ENCODE data around the gene GLRX2.

The GLRX2 gene

GRCh38 chr1:193113258-193113991 is 8.2 kb upstream of the GLRX2 start:
- in situ Hi-C loops (cut with HindIII; ENCODE audit: low sequenced_read_pairs), result no loop called here

- in situ Hi-C loops (cut with HindIII; ENCODE audit: low sequenced_read_pairs), result no loop called here
Measured at GRCh38 chr1:193111641-193112090, 6.5 kb upstream of the GLRX2 start.

GRCh38 chr1:193110864-193111263 is 5.7 kb upstream of the GLRX2 start:
- in situ Hi-C loops (cut with HindIII; ENCODE audit: low sequenced_read_pairs), result no loop called here

GRCh38 chr1:193110246-193110645 is 5.0 kb upstream of the GLRX2 start:
- in situ Hi-C loops (cut with HindIII; ENCODE audit: low sequenced_read_pairs), result no loop called here

- in situ Hi-C loops (cut with HindIII; ENCODE audit: low sequenced_read_pairs), result no loop called here
Measured at GRCh38 chr1:193109619-193110018, 4.4 kb upstream of the GLRX2 start.

GRCh38 chr1:193108471-193108870 is 3.3 kb upstream of the GLRX2 start:
- in situ Hi-C loops (cut with HindIII; ENCODE audit: low sequenced_read_pairs), result no loop called here

DNA sequence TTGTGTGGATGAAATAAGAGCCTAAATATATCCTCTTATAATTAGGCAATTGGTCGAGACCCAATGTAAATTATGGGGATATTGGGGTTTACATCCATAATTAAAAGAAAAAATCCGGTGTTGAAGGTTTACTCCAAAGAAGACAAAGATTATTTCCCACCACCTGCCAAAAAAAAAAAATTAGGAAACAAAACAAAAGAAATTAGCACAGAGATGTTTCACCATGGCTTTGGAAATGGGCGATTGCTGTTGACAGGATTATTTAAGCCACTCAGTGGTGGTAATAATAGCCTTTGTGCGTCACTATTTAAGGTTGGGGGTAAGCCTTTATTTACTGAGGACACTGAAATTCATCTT is 585 bp upstream of the GLRX2 start:
- in situ Hi-C loops (cut with HindIII; ENCODE audit: low sequenced_read_pairs), result no loop called here

DNA sequence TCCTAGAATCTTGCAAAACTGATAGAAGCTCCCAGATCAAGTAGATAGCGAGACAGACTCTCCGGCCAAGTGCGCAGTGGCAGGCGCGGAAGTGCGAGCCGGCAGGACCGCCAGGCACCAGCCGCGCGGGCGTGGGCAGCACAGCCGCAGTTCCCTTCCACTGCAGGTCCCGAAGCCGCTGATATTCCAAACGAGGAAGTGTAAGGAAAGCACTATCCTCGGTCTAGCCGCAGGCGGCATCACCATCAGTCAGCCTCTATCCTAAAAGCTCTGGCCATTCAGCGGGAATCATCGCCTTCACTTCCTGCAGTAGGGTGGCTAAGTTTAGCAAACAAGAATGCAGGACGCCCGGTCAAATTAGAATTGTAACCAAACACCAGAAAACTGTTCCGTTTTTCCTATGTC is 710 bp downstream of the GLRX2 start:
- in situ Hi-C loops (cut with HindIII; ENCODE audit: low sequenced_read_pairs), result loop anchor here (5.0 kb wide), 1 partner anchor 53 kb away; no protein-coding TSS in a partner anchor

DNA sequence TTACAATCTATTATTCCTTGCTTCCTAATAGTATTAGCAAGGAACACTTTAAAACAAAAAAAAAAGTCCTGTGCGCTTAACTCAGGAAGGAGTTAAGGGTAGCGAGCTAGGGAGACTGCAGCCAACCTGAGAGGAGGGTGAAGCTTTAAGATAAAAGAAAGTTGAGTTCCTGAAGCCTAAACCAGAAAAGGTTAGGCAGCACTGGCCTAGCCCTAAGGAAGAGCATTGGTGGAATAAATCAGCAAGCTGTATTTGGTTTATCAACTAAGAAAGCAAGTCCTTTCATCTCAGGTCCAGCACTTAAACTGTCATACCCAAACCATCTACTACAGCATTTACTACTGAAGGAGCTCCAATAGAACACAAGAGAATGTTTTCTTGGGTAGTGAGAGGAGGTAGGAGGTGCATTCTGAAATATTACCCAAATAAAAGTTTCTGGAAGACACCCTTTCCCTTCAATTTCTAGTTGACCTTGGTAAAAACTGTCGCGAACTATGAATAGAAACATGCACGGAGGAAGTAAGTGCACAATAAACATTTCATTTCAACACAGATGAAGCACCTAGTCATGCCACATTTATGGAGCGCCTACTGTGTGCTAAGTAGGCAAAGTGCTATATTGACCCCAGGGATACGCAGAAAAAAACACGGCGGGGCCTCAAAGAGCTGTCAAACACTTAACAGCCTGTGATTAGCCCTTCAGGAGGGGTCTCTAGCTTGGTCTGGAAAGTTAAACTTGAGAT is 1.3 kb downstream of the GLRX2 start:
- in situ Hi-C loops (cut with HindIII; ENCODE audit: low sequenced_read_pairs), result loop anchor here (5.0 kb wide), 1 partner anchor 53 kb away; no protein-coding TSS in a partner anchor

GRCh38 chr1:193102662-193103061 is 2.6 kb downstream of the GLRX2 start:
- in situ Hi-C loops (cut with HindIII; ENCODE audit: low sequenced_read_pairs), result loop anchor here (5.0 kb wide), 1 partner anchor 55 kb away; no protein-coding TSS in a partner anchor

DNA sequence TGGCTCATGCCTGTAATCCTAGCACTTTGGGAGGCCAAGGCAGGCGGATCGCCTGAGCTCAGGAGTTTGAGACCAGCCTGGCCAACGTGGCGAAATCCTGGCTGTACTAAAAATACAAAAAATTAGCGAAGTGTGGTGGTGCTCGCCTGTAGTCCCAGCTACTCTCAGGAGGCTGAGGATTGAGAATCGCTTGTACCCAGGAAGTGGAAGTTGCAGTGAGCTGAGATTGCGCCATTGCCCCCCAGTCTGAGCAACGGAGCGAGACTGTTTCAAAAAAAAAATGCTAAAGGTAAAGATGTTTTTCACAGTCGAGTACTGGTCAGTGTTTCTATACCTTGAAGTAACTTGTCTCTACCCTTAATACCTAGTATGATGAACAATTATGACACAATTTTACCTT is 11.1 kb downstream of the GLRX2 start:
- in situ Hi-C loops (cut with HindIII; ENCODE audit: low sequenced_read_pairs), result no loop called here

DNA sequence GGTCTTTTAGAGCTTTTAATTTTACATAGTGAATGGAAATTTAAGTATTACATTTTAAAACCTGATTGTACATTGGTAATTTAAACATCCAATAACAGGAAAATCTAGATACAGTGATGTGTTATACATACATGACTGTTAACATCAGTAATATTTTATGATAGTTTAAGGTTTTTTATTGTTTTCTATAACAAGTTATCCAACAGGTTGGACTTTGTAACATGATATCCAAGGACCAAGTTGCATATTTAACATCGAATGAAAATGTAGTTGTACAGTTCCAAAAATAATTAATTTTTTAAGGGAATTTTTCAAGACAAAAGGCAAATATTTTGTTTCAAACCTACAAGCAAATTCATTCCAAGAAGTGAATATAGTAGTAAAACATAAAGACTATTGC is 14.3 kb downstream of the GLRX2 start:
- in situ Hi-C loops (cut with HindIII; ENCODE audit: low sequenced_read_pairs), result no loop called here

GRCh38 chr1:193087893-193088292 is 17.3 kb downstream of the GLRX2 start:
- in situ Hi-C loops (cut with HindIII; ENCODE audit: low sequenced_read_pairs), result no loop called here

DNA sequence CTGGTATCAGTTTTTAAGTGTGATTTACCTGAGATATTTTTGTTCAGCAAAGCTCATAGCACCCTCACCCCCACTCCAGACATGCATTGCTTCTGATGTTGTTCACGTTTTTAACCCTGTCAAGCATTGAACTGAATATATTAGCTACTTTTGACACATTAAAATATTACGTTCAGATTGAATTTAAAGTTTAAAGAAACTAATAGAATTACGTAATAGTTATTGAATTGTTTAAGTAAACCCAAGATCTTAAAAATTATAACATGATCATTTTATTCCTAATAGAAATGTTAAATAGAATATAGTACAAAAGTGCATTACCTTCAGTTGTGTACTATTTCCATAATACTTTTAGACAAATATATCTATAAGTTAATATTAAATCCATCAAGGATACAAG is 18.9 kb downstream of the GLRX2 start:
- in situ Hi-C loops (cut with HindIII; ENCODE audit: low sequenced_read_pairs), result no loop called here

- in situ Hi-C loops (cut with HindIII; ENCODE audit: low sequenced_read_pairs), result no loop called here
Measured at GRCh38 chr1:193085263-193085662, 20.0 kb downstream of the GLRX2 start.

DNA sequence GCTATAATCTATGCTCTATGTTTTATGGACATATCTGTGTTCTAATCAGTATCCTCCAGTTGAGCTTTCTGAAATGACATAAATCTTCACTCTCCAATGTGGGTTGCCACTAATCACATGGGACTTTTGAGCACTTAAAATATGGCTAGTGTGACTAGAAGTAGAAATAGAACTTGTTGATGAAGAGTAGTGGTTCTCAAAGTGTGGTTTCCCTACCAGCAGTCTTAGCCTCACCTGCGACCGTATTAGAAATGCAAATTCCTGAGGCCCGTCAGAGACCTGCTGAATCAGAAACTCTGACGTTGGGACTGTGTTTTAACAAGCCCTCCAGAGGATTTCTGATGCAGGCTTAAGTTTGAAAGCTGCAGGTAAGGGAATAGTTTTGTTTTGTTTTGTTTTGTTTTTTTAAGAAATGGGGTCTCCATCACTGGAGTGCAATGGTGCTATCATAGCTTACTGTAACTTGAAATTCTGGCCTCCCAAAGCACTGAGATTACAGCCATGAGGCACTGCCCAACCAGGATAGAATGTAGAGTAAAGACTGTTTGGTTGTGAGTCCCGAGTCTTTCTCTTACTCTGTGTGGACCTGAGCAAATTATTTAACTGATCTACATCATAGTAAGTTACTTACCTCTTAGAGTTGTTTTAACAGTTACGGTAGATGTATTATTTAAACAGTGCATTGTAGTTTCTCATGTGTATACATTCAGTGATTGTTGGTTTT is 21.7 kb downstream of the GLRX2 start:
- in situ Hi-C loops (cut with HindIII; ENCODE audit: low sequenced_read_pairs), result no loop called here

GRCh38 chr1:193079187-193079586 is 26.0 kb downstream of the GLRX2 start:
- in situ Hi-C loops (cut with HindIII; ENCODE audit: low sequenced_read_pairs), result no loop called here

DNA sequence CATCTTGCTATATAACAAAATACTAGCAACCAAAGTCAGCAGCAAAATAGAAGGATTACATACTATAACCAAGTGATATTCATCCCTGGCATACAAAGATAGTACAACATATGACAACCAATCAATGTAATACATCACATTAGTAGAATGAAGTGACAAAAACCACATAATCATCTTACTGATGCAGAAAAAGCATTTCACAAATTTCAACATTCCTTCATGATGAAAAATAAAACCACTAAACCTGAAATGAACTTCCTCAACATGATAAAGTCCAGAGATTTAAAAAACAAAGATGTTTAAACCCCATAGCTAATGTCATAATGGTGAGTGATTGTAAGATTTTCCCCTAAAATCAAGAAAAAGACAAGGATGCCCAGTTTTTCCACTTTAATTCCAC is 27.2 kb downstream of the GLRX2 start:
- in situ Hi-C loops (cut with HindIII; ENCODE audit: low sequenced_read_pairs), result no loop called here

GRCh38 chr1:193070942-193071341 is 34.3 kb downstream of the GLRX2 start:
- in situ Hi-C loops (cut with HindIII; ENCODE audit: low sequenced_read_pairs), result no loop called here

GRCh38 chr1:193070386-193070753 is 34.8 kb downstream of the GLRX2 start:
- in situ Hi-C loops (cut with HindIII; ENCODE audit: low sequenced_read_pairs), result no loop called here

- in situ Hi-C loops (cut with HindIII; ENCODE audit: low sequenced_read_pairs), result no loop called here
Measured at GRCh38 chr1:193069748-193070385, 35.3 kb downstream of the GLRX2 start.

Measured in endothelial cell of hepatic sinusoid (primary cell).